Liver (tissue), 9 donors: ENCODE measurements around the gene XPO5. TPM values are rescaled to one million over a fixed set of nuclear protein-coding genes. Genes with fewer than 3 reads are reported as not detected.

Experiments
- DNase-seq: peaks from one replicate; pipeline ENCODE4 v3.0.0-alpha.2; 2017; ENCODE audit warnings: low spot score
- H3K27ac ChIP-seq, 2 donors: one replicate each; pipeline ENCODE4 v1.7.0; 2013; ENCODE audit warnings: inconsistent platforms in 2 of 2, low read length in 2 of 2, control low read depth in 1 of 2, low read depth in 1 of 2, mild to moderate bottlenecking in 1 of 2
- H3K27me3 ChIP-seq, 4 donors: one replicate each; pipeline versions ENCODE4 v1.6.1 to v1.7.0; 2013; ENCODE audit warnings: low read length in 3 of 4, inconsistent platforms in 1 of 4, mild to moderate bottlenecking in 1 of 4, moderate library complexity in 1 of 4; ENCODE audit not compliant: control insufficient read depth in 4 of 4, insufficient read depth in 4 of 4
- H3K36me3 ChIP-seq, 4 donors: one replicate each; pipeline versions ENCODE4 v1.6.1 to v1.7.0; 2013; ENCODE audit warnings: low read length in 3 of 4, mild to moderate bottlenecking in 3 of 4, low read depth in 1 of 4, moderate library complexity in 1 of 4; ENCODE audit not compliant: control insufficient read depth in 4 of 4, insufficient read depth in 3 of 4
- H3K4me1 ChIP-seq, 4 donors: one replicate each; pipeline versions ENCODE4 v1.6.1 to v1.7.0; 2013; ENCODE audit warnings: low read length in 3 of 4, mild to moderate bottlenecking in 3 of 4, moderate library complexity in 1 of 4; ENCODE audit not compliant: control insufficient read depth in 4 of 4, insufficient read depth in 4 of 4
- H3K4me3 ChIP-seq, 3 donors: one replicate each; pipeline versions ENCODE4 v1.6.1 to v1.7.0; 2013; ENCODE audit warnings: low read length in 3 of 3, control low read depth in 1 of 3, low read depth in 1 of 3, mild to moderate bottlenecking in 1 of 3
- H3K9ac ChIP-seq, 2 donors: one replicate each; pipeline ENCODE4 v1.7.0; 2013; ENCODE audit warnings: low read length in 2 of 2, mild to moderate bottlenecking in 2 of 2, moderate library complexity in 2 of 2, control low read depth in 1 of 2, low read depth in 1 of 2
- H3K9me3 ChIP-seq, 4 donors: one replicate each; pipeline versions ENCODE4 v1.6.1 to v1.7.0; 2013; ENCODE audit warnings: low read length in 3 of 4; ENCODE audit not compliant: control insufficient read depth in 4 of 4
- CTCF ChIP-seq: fragments of 150-350 bp; IDR thresholded peaks from 2 replicates; pipeline ENCODE4 v1.5.1; 2017; ENCODE audit warnings: improper control_type of control experiment, low read depth, low read length; ENCODE audit not compliant: missing input control
- EGR1 ChIP-seq, 2 donors: IDR thresholded peaks; 2 replicates each; pipeline ENCODE4 v1.6.1; 2016 to 2018; ENCODE audit warnings: antibody characterized with exemption in 2 of 2, low read depth in 2 of 2
- FOXA1 ChIP-seq: IDR thresholded peaks from 2 replicates; pipeline ENCODE4 v1.6.1; 2016; ENCODE audit warnings: antibody characterized with exemption
- GABPA ChIP-seq, 2 donors: IDR thresholded peaks in 1 of 2; conservative IDR thresholded peaks in 1 of 2; 2 replicates each; pipeline ENCODE4 v1.6.1; 2016; ENCODE audit warnings: antibody characterized with exemption in 2 of 2, mild to moderate bottlenecking in 1 of 2, moderate library complexity in 1 of 2
- HNF4A ChIP-seq, 2 donors: conservative IDR thresholded peaks; 2 replicates each; pipeline ENCODE4 v1.6.1; 2016; ENCODE audit warnings: antibody characterized with exemption in 2 of 2, mild to moderate bottlenecking in 2 of 2
- HNF4G ChIP-seq: IDR thresholded peaks from 2 replicates; pipeline ENCODE4 v1.6.1; 2016; ENCODE audit warnings: antibody characterized with exemption
- JUND ChIP-seq, 2 donors: IDR thresholded peaks; 2 replicates each; pipeline ENCODE4 v1.6.1; 2016; ENCODE audit warnings: antibody characterized with exemption in 2 of 2
- MAX ChIP-seq: IDR thresholded peaks from 2 replicates; pipeline ENCODE4 v1.6.1; 2016; ENCODE audit warnings: antibody characterized with exemption
- NR2F2 ChIP-seq: IDR thresholded peaks from 2 replicates; pipeline ENCODE4 v1.6.1; 2016; ENCODE audit warnings: antibody characterized with exemption
- RAD21 ChIP-seq, 2 donors: IDR thresholded peaks; 2 replicates each; pipeline ENCODE4 v1.6.1; 2016; ENCODE audit warnings: antibody characterized with exemption in 2 of 2, mild to moderate bottlenecking in 2 of 2
- RXRA ChIP-seq, 2 donors: IDR thresholded peaks; 2 replicates each; pipeline ENCODE4 v1.6.1; 2017 to 2018; ENCODE audit warnings: antibody characterized with exemption in 2 of 2, mild to moderate bottlenecking in 1 of 2
- SP1 ChIP-seq: IDR thresholded peaks from 2 replicates; pipeline ENCODE4 v1.6.1; 2018; ENCODE audit warnings: antibody characterized with exemption, mild to moderate bottlenecking
- TAF1 ChIP-seq: conservative IDR thresholded peaks from 2 replicates; pipeline ENCODE4 v1.6.1; 2016; ENCODE audit warnings: antibody characterized with exemption, mild to moderate bottlenecking
- YY1 ChIP-seq: IDR thresholded peaks from 2 replicates; pipeline ENCODE4 v1.6.1; 2016; ENCODE audit warnings: antibody characterized with exemption, mild to moderate bottlenecking
- ZBTB33 ChIP-seq: IDR thresholded peaks from 2 replicates; pipeline ENCODE4 v1.6.1; 2016; ENCODE audit warnings: antibody characterized with exemption
- WGBS: extraction: QIAGEN DNeasy Blood & Tissue Kit; methylation state at CpG from one replicate; pipeline ENCODE4 v1.1.7; 2013; 5-methylcytosine and 5-hydroxymethylcytosine counted together
- polyA plus RNA-seq, 2 donors: library from polyadenylated mRNA; stranded (reverse) in 1 of 2; unstranded in 1 of 2; fragments of 200-250 nt in 1 of 2; fragments of >200 nt in 1 of 2; fragmentation: Nextera tagmentation in 1 of 2; extraction: Ambion mirVana in 1 of 2; gene quantifications; one replicate each; pipeline versions ENCODE4 v1.2.1 to v1.2.3, GENCODE V29; 2013 to 2015
- total RNA-seq, 2 donors: library from RNA; depleted of rRNA; stranded (reverse); fragments of >200 nt; gene quantifications; one replicate each; pipeline ENCODE4 v1.2.3, GENCODE V29; 2014
- TF ChIP-seq, protein P1 (sequence below): IDR thresholded peaks from 2 replicates; pipeline ENCODE4 v1.6.1; 2016; ENCODE audit warnings: antibody characterized with exemption, mild to moderate bottlenecking
- TF ChIP-seq, protein P2 (sequence below): IDR thresholded peaks from 2 replicates; pipeline ENCODE4 v1.6.1; 2016; ENCODE audit warnings: antibody characterized with exemption
- donor health status: healthy.
- donor health status: healthy.
- donor health status: healthy.
- donor health status: healthy.
- donor health status: healthy.

XPO5 gene
- total and polyA plus RNA-seq, 4 donors, result 6.1 to 15.8 (median 9.8) TPM

DNA sequence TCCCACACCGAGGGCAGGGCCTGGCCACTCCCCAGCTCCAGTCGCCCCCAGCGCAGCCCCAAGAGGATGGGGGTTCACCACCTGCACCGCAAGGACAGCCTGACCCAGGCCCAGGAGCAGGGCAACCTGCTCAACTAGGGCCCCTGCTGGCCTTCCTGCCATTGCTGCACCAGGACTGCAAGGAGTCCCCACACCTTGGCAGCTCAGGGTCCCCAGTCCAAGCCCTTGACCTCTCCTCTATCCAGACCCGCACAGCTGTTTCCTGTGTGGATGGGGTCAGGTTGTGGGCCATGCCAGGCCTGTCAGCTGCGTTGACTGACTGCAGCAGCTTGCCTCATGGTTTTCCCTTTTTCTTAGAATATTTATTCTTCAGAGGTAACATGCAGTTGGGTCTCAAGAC lies 70.1 kb downstream of the XPO5 start:
- no peak overlapping the region for H3K27ac ChIP-seq
- no peak overlapping the region for H3K9ac ChIP-seq
- H3K4me3 ChIP-seq, result no peak overlapping the region
- no peaks in the 10 kb centered on the region for H3K9me3 ChIP-seq
- H3K27me3 ChIP-seq, result peaks cover 0 to 3% (median 0%) of the 10 kb centered on the region in 4 donors
- H3K4me1 ChIP-seq, result peaks cover 4 to 10% (median 7%) of the 10 kb centered on the region in 4 donors
- TF ChIP-seq RAD21 (IDR thresholded peaks at IDR 0.05), result no peak
- WGBS, result 75% methylated on average over 6 of the region's 6 CpGs
- no peak for DNase-seq
- peaks cover 6 to 41% (median 27%) of the 10 kb centered on the region in 4 donors for H3K36me3 ChIP-seq

DNA sequence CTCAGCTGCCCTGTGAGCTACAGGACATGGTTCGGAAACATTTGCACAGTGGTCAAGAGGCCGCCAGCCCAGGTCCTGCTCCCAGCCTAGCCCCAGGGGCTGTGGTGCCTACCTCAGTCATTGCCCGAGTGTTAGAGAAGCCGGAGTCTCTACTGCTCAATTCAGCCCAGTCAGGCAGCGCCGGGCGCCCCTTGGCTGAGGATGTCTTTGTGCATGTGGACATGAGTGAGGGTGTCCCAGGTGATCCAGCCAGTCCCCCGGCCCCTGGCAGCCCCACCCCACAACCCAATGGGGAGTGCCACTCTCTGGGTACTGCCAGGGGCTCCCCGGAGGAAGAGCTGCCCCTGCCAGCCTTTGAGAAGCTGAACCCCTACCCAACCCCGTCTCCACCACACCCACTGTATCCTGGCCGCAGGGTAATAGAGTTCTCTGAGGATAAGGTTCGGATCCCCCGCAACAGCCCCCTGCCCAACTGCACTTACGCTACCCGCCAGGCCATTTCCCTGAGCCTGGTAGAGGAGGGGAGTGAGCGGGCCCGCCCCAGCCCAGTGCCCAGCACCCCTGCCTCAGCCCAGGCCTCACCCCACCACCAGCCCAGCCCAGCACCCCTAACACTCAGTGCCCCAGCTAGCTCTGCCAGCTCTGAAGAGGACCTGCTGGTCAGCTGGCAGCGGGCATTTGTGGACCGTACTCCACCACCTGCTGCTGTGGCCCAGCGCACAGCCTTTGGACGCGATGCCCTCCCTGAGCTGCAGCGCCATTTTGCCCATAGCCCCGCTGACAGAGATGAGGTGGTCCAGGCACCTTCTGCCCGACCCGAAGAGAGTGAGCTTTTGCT lies 70.9 kb downstream of the XPO5 start:
- H3K27me3 ChIP-seq, result peaks cover 0 to 3% (median 0%) of the 10 kb centered on the region in 4 donors
- 95% methylated on average over 26 of the region's 26 CpGs for WGBS
- H3K4me3 ChIP-seq, result no peak overlapping the region
- no peaks in the 10 kb centered on the region for H3K9me3 ChIP-seq
- H3K9ac ChIP-seq, result no peak overlapping the region
- H3K4me1 ChIP-seq, result peaks cover 0 to 8% (median 6%) of the 10 kb centered on the region in 4 donors
- TF ChIP-seq RAD21 (IDR thresholded peaks at IDR 0.05) (no peak), ZBTB33 (no peak), EGR1 (IDR thresholded peaks at IDR 0.05; ENCODE audit: low read depth in 2 of 2) (no peak), HNF4G (no peak), NR2F2 (no peak), FOXA1 (no peak), RXRA (IDR thresholded peaks at IDR 0.05) (no peak), HNF4A (conservative IDR thresholded peaks at IDR 0.05) (no peak), YY1 (no peak), JUND (IDR thresholded peaks at IDR 0.05) (no peak), MAX (no peak), SP1 (no peak), TAF1 (no peak), GABPA (IDR thresholded peaks at IDR 0.05 in 1 of 2, conservative IDR thresholded peaks at IDR 0.05 in 1 of 2) (no peak), CTCF (no peak)
- TF ChIP-seq, protein P1, sequence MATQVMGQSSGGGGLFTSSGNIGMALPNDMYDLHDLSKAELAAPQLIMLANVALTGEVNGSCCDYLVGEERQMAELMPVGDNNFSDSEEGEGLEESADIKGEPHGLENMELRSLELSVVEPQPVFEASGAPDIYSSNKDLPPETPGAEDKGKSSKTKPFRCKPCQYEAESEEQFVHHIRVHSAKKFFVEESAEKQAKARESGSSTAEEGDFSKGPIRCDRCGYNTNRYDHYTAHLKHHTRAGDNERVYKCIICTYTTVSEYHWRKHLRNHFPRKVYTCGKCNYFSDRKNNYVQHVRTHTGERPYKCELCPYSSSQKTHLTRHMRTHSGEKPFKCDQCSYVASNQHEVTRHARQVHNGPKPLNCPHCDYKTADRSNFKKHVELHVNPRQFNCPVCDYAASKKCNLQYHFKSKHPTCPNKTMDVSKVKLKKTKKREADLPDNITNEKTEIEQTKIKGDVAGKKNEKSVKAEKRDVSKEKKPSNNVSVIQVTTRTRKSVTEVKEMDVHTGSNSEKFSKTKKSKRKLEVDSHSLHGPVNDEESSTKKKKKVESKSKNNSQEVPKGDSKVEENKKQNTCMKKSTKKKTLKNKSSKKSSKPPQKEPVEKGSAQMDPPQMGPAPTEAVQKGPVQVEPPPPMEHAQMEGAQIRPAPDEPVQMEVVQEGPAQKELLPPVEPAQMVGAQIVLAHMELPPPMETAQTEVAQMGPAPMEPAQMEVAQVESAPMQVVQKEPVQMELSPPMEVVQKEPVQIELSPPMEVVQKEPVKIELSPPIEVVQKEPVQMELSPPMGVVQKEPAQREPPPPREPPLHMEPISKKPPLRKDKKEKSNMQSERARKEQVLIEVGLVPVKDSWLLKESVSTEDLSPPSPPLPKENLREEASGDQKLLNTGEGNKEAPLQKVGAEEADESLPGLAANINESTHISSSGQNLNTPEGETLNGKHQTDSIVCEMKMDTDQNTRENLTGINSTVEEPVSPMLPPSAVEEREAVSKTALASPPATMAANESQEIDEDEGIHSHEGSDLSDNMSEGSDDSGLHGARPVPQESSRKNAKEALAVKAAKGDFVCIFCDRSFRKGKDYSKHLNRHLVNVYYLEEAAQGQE, result no peak
- TF ChIP-seq, protein P2, sequence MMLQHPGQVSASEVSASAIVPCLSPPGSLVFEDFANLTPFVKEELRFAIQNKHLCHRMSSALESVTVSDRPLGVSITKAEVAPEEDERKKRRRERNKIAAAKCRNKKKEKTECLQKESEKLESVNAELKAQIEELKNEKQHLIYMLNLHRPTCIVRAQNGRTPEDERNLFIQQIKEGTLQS, result no peak
- no peak for DNase-seq
- H3K36me3 ChIP-seq, result peaks cover 7 to 48% (median 29%) of the 10 kb centered on the region in 4 donors
- H3K27ac ChIP-seq, result no peak overlapping the region
